GM19455 (cell line): Measurements from ENCODE around the gene ZBTB24.
A peak's percentile ranks its signal among the peaks of the same experiment; 100 is the strongest.
"Not testable (repeated sequence)": the region's sequence is repeated elsewhere in the genome, so short reads cannot be mapped to it uniquely, and the experiment has no call there.

ENCODE experiments used
- ATAC-seq: cut with Tn5 transposase; IDR thresholded peaks from one replicate; pipeline ENCODE4 v1.9.1; 2021; ENCODE audit not compliant: unreplicated experiment

ZBTB24 gene

DNA sequence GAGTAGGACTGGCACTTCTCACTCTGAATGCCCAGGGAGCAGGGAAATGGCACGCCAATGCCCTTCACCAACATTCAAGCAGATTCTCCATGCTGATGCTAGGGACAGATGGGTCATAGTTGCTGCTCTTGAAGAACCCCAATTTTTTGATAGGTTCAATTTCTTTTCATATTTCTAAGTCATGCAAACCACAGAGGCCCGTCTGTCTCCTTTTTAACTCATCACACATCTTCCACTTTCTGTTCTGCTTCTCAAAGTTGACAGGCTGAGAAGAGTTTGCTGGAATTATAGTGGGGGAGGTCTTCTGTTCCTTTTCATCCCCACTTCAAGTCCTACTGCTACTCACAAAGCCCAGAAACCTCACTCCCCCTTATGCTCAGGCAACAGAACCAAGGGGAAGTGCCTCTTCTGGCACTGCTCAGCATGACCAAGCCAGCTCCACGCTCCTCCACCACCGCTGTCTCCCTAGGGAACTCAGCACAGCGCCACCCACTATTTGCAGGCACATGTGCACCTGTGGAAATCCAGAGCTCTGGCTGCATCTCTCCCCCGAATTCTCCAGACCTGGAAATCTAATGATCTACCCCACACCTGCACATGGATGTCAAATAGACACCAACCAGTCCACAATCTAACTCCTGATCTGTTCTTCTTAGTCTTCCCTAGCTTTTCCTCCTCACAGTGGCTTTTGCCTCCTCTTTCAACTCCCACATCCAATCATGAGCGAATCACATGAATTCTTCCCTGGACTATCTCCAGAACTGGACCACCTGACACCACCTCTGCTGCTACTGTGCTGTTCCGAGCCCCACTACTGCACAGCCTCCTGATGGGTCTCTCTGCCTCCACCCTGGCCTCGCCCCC, 10.7 kb downstream of the ZBTB24 start:
- peak; percentile 52 for ATAC-seq

DNA sequence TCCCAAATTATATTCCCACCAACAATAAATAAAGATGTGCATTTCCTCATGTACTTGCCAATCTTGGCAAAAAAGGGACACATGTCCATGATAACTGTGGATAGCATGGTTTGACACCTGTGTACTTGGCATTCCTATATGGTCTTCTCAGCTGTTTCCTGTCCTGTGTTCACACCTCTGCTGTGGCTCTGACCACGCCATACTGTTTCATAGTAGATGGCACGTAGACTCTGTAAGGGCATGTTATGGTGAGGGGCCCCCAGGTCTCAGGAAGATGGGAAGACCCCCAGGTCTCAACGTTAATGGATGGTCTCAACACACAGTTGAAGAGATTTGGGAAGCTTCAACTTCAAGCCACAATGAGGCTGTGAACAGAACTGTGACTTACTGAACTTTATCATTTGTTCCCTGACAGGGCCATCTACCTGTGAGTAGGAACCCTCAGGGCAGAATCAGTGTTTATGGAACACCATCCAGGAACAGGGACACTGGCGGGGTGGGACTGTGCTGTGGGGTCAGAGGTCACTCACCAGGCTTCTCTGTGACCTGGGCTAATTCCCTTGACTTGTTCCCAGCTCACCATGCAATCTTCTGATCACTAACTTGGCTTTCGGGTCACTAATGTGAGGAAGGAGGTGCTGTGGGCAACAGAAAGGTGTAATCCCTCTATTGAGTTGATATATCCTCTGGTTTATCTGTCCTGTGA, 11.8 kb downstream of the ZBTB24 start:
- ATAC-seq = no peak

DNA sequence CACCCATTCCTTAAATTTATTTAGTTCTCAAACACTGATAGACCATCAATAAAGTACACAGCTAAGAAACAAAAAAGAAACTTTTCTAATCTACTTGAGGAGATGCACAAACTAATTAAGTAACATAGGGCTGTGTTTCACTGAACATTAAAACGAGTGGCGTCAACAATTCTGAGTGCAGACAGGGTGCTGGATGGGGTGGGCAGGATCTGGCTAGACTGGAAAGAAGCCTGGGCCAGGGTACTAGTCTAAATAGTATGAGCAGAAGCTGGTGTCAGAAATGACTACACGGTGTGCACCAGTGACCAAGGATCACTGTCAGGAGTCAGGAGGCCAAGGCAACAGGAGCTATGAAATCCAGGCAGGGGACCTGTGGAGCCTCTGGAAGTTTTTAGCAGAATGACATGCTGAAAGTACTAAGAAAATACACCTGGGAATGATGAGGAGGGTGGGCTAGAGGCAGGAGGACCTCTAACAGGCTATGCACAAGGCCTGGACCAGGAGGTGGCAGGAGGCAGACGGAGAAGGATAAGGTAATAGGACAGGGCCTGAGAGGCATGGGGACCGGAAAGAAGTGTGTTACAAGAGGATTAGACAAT, 13.3 kb downstream of the ZBTB24 start:
- ATAC-seq = no peak

DNA sequence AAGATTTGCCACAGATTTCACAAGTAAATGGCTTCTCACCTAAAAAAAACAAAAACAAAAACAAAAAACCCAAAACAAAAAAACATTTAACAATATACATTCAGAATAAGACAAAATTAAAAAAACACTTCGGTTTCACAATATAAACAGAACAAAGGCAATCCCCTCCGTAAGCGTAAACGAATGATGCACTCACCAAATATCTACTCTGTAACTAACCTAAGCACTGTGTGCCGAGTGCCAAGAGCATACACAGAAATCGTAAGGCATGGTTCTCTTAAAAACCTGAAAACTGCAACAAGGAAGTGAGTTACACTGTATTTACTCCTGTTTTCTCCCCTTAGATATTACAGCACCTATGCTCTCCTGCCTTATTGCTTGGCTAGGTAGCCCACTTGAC, 15.3 kb downstream of the ZBTB24 start:
- no peak for ATAC-seq

DNA sequence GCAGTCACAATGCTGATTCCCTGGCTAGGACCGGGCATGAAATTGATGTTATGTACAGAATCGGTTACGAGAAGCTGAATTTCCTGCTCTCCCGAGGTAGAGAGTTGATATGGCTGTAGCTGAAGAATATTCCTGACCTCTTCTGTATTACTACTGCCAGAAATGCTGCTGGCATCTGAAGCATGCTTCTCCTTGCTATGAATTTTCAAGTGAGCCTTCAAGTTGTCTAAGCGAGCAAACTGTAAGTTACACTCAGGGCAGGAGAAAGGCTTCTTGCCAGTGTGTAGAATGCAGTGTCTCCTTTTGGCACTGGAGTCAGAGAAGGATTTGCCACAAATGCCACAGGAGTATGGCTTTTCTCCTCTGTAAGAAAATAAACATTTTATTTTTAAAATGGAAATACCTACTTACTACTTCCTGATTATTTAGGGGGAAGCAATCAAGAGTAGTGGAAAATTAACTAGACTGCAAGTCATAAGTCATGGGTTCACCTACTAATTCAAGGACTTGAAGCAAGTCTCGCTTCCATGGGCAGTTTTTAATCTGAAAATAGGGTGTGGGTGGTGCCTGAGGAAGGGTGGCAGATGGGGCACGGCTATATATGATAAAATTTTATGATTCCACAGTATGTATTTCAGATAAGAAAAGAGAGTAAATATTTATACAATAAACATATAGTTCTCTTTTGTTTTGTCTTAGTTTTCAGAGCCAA, 16.7 kb downstream of the ZBTB24 start:
- ATAC-seq = no peak

DNA sequence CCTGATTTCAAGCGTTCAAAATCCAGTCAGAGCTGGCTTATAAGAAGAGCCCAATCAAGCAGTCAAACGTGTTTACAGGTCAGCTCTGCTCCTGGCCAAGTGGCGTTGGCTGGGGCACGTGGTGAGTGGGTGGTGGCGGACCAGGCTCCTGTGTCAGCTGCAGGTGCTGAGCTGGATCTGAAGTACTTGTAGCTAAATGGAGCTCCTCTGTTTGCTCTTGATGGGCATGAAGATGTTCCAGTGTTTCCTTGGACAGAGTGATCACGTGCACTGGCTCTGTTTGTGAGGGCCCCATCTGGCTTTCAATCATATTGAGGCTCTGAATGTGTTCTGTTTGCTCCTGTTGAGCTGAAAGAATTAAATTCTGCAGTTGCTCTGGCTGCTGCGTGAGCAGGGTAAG, 17.2 kb downstream of the ZBTB24 start:
- ATAC-seq = no peak

DNA sequence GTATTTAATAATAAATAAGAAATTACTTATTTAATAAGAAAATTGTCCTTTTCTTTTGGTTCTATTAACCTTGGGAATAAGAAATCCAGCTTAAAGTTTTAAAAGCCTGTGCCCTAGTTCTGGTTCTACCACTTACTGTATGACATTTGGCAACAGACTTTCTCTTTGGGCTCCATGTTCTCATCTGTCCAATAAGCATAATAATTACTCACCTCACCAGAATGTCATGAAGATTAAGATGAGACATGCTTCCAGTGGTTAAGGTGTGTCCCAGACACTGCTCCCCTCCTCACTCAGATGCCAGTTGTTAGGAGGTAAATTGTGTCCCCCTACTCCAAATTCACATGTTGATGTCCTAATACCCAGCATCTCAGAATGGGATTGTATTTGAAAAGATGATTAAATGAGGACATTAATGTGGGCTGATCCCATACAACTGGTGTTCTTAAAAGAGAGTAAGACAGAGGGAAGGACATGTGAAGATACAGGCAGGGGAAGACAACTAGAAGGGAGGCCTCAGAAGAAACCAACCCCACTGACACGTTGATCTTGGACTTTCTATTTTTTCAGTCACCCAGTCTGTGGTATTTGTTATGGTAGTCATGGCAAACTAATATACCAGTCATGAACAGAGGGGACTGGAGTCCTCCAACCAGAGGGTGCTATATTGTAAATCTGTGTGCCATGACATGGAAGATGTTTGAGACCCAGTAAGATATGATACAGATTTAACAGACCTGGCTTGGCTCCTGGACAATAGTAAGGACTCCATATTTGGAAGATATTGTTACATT, 21.1 kb downstream of the ZBTB24 start:
- no peak for ATAC-seq

DNA sequence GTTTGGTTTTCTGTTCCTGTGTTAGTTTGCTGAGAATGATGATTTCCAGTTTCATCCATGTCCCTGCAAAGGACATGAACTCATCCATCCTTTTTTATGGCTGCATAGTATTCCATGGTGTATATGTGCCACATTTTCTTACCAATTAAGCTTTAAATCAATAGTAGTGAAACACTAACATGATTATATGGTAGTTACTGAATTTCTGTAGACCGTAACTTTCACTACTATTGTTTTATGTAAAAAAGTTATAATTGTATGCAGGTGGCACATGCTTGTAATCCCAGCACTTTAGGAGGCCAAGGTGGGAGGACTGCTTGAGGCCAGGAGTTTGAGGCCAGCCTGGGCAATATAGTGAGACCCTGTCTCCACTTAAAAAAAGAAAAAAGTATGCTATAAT, 21.8 kb downstream of the ZBTB24 start:
- ATAC-seq = not testable (repeated sequence)

DNA sequence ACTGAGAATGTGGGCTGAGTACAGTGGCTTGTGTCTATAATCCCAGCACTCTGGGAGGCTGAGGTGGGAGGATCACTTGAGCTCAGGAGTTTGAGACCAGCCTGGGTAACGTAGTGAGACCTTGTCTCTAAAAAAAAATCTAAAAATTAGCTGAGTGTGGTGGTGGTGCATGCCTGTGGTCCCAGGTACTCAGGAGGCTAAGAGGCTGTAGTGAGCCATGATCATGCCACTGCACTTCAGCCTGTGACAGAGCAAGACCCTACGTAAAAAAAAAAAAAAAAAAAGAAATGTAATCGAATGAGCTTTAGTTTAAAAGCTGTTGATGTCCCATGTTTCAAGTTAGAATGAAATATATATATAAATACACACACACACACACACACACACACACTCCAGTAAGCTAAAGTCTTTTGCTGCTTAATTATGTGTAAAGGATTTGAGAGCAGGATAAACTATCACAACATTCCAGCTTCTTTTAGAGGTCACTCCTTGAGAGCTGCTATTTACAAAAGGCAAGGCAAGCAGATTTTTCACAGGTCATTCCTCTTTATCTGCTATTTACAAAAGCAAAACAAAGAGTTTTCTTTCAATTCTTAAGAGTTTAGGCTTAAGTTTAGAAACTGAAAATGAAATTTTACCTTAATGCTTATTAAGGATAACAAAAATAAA, 22.7 kb downstream of the ZBTB24 start:
- ATAC-seq = no peak

DNA sequence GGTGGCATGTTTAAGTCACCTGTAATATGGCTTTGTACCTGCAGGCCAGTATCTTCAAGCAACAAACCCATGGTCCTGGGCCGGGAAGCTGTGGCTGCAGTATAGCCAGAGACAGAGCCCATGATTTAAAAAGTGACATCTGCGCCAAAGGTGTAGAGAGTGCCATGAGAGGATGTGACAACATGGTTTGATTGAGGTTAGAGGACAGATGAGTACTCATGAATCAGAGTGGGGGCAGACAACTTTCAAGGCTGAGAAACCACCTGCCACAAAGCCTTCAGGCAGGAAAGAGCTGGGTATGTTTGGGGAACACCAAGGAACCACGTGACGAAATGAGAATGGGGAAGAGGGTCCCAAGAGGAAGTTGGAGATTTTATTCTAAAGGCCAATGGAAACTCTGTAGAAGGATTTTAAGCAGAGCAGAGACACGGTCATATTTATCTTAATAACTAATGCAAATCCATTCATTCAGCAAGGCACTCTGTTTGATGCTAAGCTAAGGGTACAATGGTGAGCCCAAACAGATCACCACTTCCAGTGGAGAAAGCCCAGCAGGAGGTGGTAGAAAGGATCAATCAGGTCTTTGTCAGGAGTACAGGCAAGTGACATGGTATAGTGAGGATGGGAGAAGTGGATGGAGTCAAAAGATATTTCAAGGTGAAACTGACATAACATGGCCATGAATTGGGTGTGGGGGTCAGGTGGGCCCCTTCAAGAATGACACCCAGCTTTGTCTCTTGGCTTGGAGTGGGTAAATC, 24.1 kb downstream of the ZBTB24 start:
- ATAC-seq = no peak

DNA sequence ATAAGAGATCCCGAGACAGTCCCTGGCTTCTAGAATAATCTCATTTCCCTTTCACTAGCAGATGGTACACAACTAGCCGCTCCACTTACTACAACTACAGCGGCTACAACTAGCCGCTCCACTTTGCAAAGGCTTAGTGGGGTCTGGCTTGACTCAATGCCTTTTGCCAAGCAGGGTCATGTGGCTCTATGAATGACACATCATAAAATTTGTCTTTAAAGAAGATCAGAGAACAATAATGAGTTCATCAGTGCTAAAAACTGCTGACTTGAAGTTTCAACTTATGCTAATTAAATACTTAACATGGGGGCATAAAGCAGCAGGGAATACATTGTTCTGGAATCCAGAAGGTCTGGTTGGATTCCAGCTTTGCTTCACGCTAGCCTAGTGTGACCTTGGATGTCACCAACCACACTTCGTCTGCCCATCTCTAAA, 25.4 kb downstream of the ZBTB24 start:
- no peak for ATAC-seq

DNA sequence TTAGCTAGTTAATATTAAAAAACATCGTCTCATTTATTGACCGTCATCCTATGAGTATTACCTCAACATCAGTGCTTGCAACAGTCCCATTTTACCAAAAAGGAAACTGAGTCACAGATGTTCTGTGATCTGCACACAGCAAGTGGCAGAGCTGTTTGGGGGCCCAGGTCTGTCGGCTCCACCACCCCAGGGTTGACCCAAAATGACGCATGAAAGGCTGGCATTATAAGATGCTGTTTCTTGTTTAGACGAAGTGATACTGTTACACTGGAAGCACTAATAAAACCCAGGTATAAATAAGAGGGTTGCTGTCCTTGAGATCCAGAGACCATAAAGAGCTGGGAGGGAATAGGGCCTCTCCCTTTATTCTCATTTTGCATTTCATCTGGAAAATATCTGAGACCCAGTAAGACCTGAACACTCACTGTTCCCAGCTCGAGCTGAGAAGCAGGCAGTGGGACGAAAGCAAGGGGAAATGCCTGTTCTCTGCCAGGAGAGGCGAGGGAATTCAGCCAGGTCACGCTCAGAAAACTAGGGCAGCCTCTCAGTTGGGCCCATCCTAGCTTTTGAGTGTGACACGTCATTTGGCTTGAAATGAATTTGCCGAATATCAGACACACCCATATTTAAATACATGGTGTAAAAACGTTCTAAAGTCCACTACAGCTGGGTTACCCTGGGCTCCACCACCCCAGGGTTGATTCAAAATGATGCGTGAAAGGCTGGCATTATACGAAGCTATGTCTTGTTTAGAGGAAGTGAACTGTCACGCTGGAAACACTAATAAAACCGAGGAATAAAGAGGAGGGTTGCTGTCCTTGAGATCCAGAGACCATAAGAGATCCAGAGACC, 26.1 kb downstream of the ZBTB24 start:
- no peak for ATAC-seq

DNA sequence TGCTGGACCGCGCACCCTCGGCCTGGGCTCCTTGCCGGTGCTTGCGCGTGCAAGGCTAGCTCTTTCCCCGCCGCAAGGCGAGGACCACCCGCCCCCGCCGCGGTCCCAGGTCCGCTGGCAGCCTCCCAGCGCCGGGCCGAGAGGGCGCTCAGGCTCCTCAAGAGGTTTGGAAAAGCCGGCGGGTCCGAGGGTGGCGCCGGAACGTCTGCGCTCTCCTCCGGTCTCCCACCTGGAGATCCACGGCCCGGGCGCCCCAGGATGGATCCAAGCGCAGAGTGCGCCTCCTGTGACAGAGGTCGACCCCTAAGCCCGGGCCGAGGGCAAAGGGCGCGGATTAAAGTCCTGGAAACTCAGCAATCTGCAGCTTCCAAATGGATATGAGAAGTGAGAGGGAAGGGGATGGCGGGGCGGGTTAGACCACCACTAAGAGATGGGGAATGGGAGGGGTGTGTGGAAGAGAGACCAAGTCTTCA, 26.9 kb downstream of the ZBTB24 start:
- peak; percentile 12 for ATAC-seq

DNA sequence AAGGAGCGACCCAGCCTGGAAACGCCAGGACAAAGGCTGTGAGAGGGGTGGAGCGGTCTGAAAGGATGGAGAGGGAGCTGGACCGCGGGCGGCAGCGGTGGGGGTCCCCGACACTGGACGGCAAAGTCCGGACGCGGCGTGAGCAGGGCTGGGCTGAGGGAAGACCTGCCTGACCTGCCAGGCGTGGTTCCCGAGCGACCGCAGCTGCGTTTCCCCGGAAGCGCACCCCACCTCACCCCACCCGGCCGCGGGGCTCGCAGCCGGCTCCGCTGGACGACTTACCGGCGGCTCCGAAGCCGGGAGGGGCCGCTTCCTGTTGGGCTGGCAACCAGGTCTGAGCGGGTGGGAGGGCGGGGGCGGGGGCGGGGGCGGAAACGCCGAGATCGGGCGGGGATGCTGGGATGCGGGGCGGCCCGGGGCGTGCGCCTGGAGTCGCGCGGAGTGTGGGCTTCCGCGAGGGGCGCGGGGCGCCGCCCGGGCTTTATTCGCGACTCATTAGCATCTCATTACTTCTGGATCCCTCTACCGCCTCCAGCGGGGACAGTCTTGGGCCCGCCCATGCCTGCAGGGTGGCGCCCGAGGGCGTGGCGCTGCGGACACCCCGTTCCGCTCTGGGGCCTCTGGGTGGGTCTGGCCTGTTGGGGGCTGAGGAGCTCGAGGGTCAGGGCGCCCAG, 27.4 kb downstream of the ZBTB24 start, which contains the start of gene MICAL1:
Gene MICAL1 (minus strand): TSS at position 336 of the 674 bp plus-strand sequence. CDS start 1,576 bp downstream, outside the sequence.
- peak; percentile 65 for ATAC-seq

DNA sequence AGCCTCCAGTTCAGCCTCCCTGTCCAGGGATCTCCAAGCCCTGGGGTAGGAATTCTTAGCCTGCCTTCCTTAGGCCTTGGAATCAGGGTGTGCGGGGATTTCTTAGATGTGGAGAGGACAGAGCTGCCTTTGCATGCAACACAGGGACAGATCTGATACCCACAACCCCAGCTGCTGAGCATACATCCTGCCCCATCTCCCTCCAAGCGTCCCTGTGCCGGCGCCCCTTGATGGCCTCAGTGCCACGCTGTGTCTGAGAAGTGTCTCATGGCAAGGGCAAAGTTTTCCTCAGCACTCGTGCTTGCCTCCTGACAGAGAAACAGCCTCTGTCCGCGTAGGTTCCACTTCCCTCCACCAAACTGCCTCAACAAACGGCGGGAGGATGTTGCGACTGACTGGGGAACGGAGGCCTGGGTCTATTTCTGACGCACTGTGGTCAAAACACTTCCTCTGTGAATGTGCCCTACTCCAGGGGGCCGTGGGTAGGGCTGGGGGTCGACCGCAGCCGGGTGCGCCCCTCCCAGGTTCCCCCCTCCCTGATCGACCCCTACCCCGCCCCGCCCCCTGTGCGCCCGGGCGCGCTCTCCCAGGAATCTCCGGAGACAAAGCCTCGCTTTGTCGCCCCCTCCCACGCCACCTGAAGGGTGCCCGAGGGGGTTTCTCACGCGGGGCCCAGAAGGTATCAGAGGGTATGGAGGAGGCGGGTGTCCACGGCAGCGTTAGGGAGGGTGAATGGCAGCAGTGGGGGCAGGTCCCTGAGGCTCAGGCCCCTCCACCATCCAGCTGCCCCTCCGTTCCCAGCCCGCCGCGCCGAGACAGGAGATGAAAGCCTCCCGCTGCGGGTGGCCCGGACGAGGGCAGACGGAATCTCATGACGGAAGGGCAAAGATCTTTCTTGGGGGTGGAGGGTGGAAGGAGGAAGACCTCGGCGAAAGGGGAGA, 28.3 kb downstream of the ZBTB24 start:
- ATAC-seq = peak; percentile 28
